Activated naive CD8-positive, alpha-beta T cell treated with anti-CD3 and anti-CD28 coated beads for 36 hours (primary cell): ENCODE data around the gene LILRB2. TPM values are rescaled to one million over a fixed set of nuclear protein-coding genes. Genes with fewer than 3 reads are reported as not detected.
"Not testable (repeated sequence)": the region's sequence is repeated elsewhere in the genome, so short reads cannot be mapped to it uniquely, and the experiment has no call there.

Source experiments
- DNase-seq: peaks from one replicate; pipeline ENCODE4 v3.0.0; 2021
- H3K27ac Mint-ChIP-seq: one replicate; pipeline ENCODE4 v1.8.0; 2022; ENCODE audit warnings: mild to moderate bottlenecking, moderate library complexity, mixed read lengths
- H3K27me3 Mint-ChIP-seq: one replicate; pipeline ENCODE4 v1.8.0; 2022; ENCODE audit warnings: mild to moderate bottlenecking, mixed read lengths
- H3K36me3 Mint-ChIP-seq: one replicate; pipeline ENCODE4 v1.8.0; 2021; ENCODE audit warnings: mild to moderate bottlenecking, mixed read lengths
- H3K4me1 Mint-ChIP-seq: one replicate; pipeline ENCODE4 v1.8.0; 2021; ENCODE audit warnings: mixed read lengths
- H3K4me3 Mint-ChIP-seq: one replicate; pipeline ENCODE4 v1.8.0; 2022; ENCODE audit warnings: mild to moderate bottlenecking, moderate library complexity, mixed read lengths
- H3K9me3 Mint-ChIP-seq: one replicate; pipeline ENCODE4 v1.8.0; 2022; ENCODE audit warnings: mixed read lengths
- total RNA-seq, 2 experiments: library from RNA; stranded (reverse); gene quantifications; one replicate each; pipeline ENCODE4 v1.2.3, GENCODE V29; 2021

LILRB2 gene
- total RNA-seq, 2 experiments from 2014 or later, result not detected

GRCh38 chr19:54247106-54247930 lies 33.6 kb downstream of the LILRB2 start:
- H3K4me1 Mint-ChIP-seq, result peaks cover 9% of the 10 kb centered on the region
- no peaks in the 10 kb centered on the region for H3K9me3 Mint-ChIP-seq
- no peaks in the 10 kb centered on the region for H3K36me3 Mint-ChIP-seq
- no peak overlapping the region for H3K4me3 Mint-ChIP-seq
- H3K27me3 Mint-ChIP-seq, result peaks cover 14% of the 10 kb centered on the region
- no peak overlapping the region for H3K27ac Mint-ChIP-seq
- DNase-seq, result no peak

- H3K36me3 Mint-ChIP-seq, result no peaks in the 10 kb centered on the region
- H3K4me1 Mint-ChIP-seq, result peaks cover 9% of the 10 kb centered on the region
- no peak overlapping the region for H3K4me3 Mint-ChIP-seq
- H3K27ac Mint-ChIP-seq, result no peak overlapping the region
- DNase-seq, result no peak
- H3K27me3 Mint-ChIP-seq, result peaks cover 14% of the 10 kb centered on the region
- no peaks in the 10 kb centered on the region for H3K9me3 Mint-ChIP-seq
Measured at GRCh38 chr19:54245936-54246335, 35.0 kb downstream of the LILRB2 start.

- DNase-seq, H3K36me3 Mint-ChIP-seq, H3K4me3 Mint-ChIP-seq, H3K4me1 Mint-ChIP-seq, H3K27ac Mint-ChIP-seq, H3K9me3 Mint-ChIP-seq, H3K27me3 Mint-ChIP-seq: not testable (repeated sequence)
Measured at GRCh38 chr19:54243809-54244208, 37.1 kb downstream of the LILRB2 start.

GRCh38 chr19:54242646-54243045 lies 38.3 kb downstream of the LILRB2 start, which contains the start of gene LILRA6:
Gene LILRA6 (minus strand): TSS chr19:54242790.
- not testable (repeated sequence) for H3K27ac Mint-ChIP-seq, H3K4me1 Mint-ChIP-seq, H3K9me3 Mint-ChIP-seq, DNase-seq, H3K4me3 Mint-ChIP-seq, H3K36me3 Mint-ChIP-seq
- H3K27me3 Mint-ChIP-seq, result peaks cover 10% of the 10 kb centered on the region

- H3K4me1 Mint-ChIP-seq, H3K36me3 Mint-ChIP-seq, H3K27ac Mint-ChIP-seq, DNase-seq, H3K4me3 Mint-ChIP-seq, H3K9me3 Mint-ChIP-seq: not testable (repeated sequence)
- peaks cover 10% of the 10 kb centered on the region for H3K27me3 Mint-ChIP-seq
Measured at GRCh38 chr19:54242234-54242633, 38.7 kb downstream of the LILRB2 start.

GRCh38 chr19:54240372-54241336 lies 40.3 kb downstream of the LILRB2 start:
- H3K27me3 Mint-ChIP-seq, result peaks cover 10% of the 10 kb centered on the region
- not testable (repeated sequence) for H3K27ac Mint-ChIP-seq, H3K9me3 Mint-ChIP-seq, DNase-seq, H3K36me3 Mint-ChIP-seq, H3K4me1 Mint-ChIP-seq, H3K4me3 Mint-ChIP-seq

GRCh38 chr19:54239491-54240371 lies 41.2 kb downstream of the LILRB2 start:
- H3K36me3 Mint-ChIP-seq, DNase-seq, H3K4me1 Mint-ChIP-seq, H3K9me3 Mint-ChIP-seq, H3K27ac Mint-ChIP-seq, H3K4me3 Mint-ChIP-seq: not testable (repeated sequence)
- peaks cover 11% of the 10 kb centered on the region for H3K27me3 Mint-ChIP-seq

GRCh38 chr19:54233941-54234340 lies 47.0 kb downstream of the LILRB2 start:
- no peak overlapping the region for H3K4me3 Mint-ChIP-seq
- no peak for DNase-seq
- no peak overlapping the region for H3K27ac Mint-ChIP-seq
- no peaks in the 10 kb centered on the region for H3K9me3 Mint-ChIP-seq
- peaks cover 7% of the 10 kb centered on the region for H3K4me1 Mint-ChIP-seq
- no peaks in the 10 kb centered on the region for H3K36me3 Mint-ChIP-seq
- peaks cover 42% of the 10 kb centered on the region for H3K27me3 Mint-ChIP-seq

- Mint-ChIP-seq H3K4me1 (peaks cover 7% of the 10 kb centered on the region), H3K27me3 (peaks cover 38% of the 10 kb centered on the region), H3K4me3 (no peak overlapping the region), H3K27ac (no peak overlapping the region), H3K9me3 (no peaks in the 10 kb centered on the region), H3K36me3 (no peaks in the 10 kb centered on the region)
- DNase-seq, result peak; percentile 79
Measured at GRCh38 chr19:54231077-54231931, 49.6 kb downstream of the LILRB2 start.

- H3K36me3 Mint-ChIP-seq, result no peaks in the 10 kb centered on the region
- peaks cover 7% of the 10 kb centered on the region for H3K4me1 Mint-ChIP-seq
- H3K27ac Mint-ChIP-seq, result no peak overlapping the region
- H3K9me3 Mint-ChIP-seq, result no peaks in the 10 kb centered on the region
- no peak for DNase-seq
- peaks cover 38% of the 10 kb centered on the region for H3K27me3 Mint-ChIP-seq
- no peak overlapping the region for H3K4me3 Mint-ChIP-seq
Measured at GRCh38 chr19:54230031-54230430, 50.9 kb downstream of the LILRB2 start.

- Mint-ChIP-seq H3K9me3 (no peaks in the 10 kb centered on the region), H3K36me3 (no peaks in the 10 kb centered on the region), H3K4me3 (no peak overlapping the region), H3K27ac (no peak overlapping the region), H3K4me1 (peaks cover 7% of the 10 kb centered on the region), H3K27me3 (peaks cover 29% of the 10 kb centered on the region)
- no peak for DNase-seq
Measured at GRCh38 chr19:54229146-54229545, 51.8 kb downstream of the LILRB2 start.

- not testable (repeated sequence) for H3K9me3 Mint-ChIP-seq, H3K4me3 Mint-ChIP-seq, H3K27ac Mint-ChIP-seq, H3K36me3 Mint-ChIP-seq, DNase-seq, H3K4me1 Mint-ChIP-seq
- peaks cover 12% of the 10 kb centered on the region for H3K27me3 Mint-ChIP-seq
Measured at GRCh38 chr19:54224619-54225018, 56.3 kb downstream of the LILRB2 start.

- DNase-seq, H3K36me3 Mint-ChIP-seq, H3K27ac Mint-ChIP-seq, H3K9me3 Mint-ChIP-seq, H3K27me3 Mint-ChIP-seq, H3K4me3 Mint-ChIP-seq, H3K4me1 Mint-ChIP-seq: not testable (repeated sequence)
Measured at GRCh38 chr19:54223937-54224281, 57.0 kb downstream of the LILRB2 start.
